MM.1S (cell line): ENCODE measurements around the gene NFILZ.

Experiments
- CTCF ChIP-seq: fragments of 300-600 bp; sonication (generic); IDR thresholded peaks from 2 replicates; pipeline ENCODE4 v1.5.1; 2016; ENCODE audit warnings: antibody characterized with exemption, low read length, mixed read lengths
- EZH2 ChIP-seq: fragments of 300-600 bp; sonication (generic); optimal IDR thresholded peaks from 2 replicates; pipeline ENCODE3; 2017; ENCODE audit warnings: low read depth, mild to moderate bottlenecking, antibody characterized with exemption, low read length, mixed read lengths

GRCh38 chr19:8618751-8619150 is 11.7 kb upstream of the NFILZ start:
- no peak for TF ChIP-seq CTCF
- TF ChIP-seq EZH2: no peak
